HepG2 (cell line): ENCODE measurements around the gene PRDX5. TPM values are rescaled to one million over a fixed set of nuclear protein-coding genes. Genes with fewer than 3 reads are reported as not detected.

Experiments
- CAMTA2 ChIP-seq: sonication (generic); formaldehyde crosslinking; IDR thresholded peaks from 2 replicates; pipeline ENCODE4 v1.4.0; 2020; ENCODE audit warnings: mild to moderate bottlenecking, missing genetic modification reagents, borderline replicate concordance
- CC2D1A ChIP-seq: sonication (generic); formaldehyde crosslinking; IDR thresholded peaks from 2 replicates; pipeline ENCODE4 v1.8.1; 2023; ENCODE audit warnings: mild to moderate bottlenecking, missing genetic modification reagents
- HDAC2 ChIP-seq: sonication (generic); formaldehyde crosslinking; IDR thresholded peaks from 2 replicates; pipeline ENCODE4 v1.4.0; 2020; ENCODE audit warnings: missing genetic modification reagents
- KAT8 ChIP-seq: IDR thresholded peaks from 2 replicates; pipeline ENCODE4 v1.6.1; 2016; ENCODE audit warnings: missing genetic modification reagents, missing compliant biosample characterization
- MLXIP ChIP-seq: sonication (generic); formaldehyde crosslinking; IDR thresholded peaks from 2 replicates; pipeline ENCODE4 v1.9.0; 2021; ENCODE audit warnings: missing genetic modification reagents, borderline replicate concordance
- PAWR ChIP-seq: sonication (generic); formaldehyde crosslinking; IDR thresholded peaks from 2 replicates; pipeline ENCODE4 v1.4.0; 2020; ENCODE audit warnings: missing genetic modification reagents, mild to moderate bottlenecking, borderline replicate concordance
- RFX5 ChIP-seq: IDR thresholded peaks from 2 replicates; pipeline ENCODE4 v1.6.1; 2011; ENCODE audit warnings: low read depth, low read length, improper control_type of control experiment
- SMAD1 ChIP-seq: sonication (generic); formaldehyde crosslinking; IDR thresholded peaks from 2 replicates; pipeline ENCODE4 v1.4.0; 2020; ENCODE audit warnings: missing genetic modification reagents, low read depth, mild to moderate bottlenecking, borderline replicate concordance
- ZBTB37 ChIP-seq: sonication (generic); formaldehyde crosslinking; IDR thresholded peaks from 2 replicates; pipeline ENCODE4 v1.4.0; 2020; ENCODE audit warnings: mild to moderate bottlenecking, missing genetic modification reagents
- ZFP41 ChIP-seq: sonication (generic); formaldehyde crosslinking; IDR thresholded peaks from 2 replicates; pipeline ENCODE4 v1.4.0; 2020; ENCODE audit warnings: mild to moderate bottlenecking, missing genetic modification reagents, borderline replicate concordance
- ZHX1 ChIP-seq: sonication (generic); formaldehyde crosslinking; IDR thresholded peaks from 2 replicates; pipeline ENCODE4 v1.8.1; 2022; ENCODE audit warnings: low read depth, mild to moderate bottlenecking, missing genetic modification reagents
- ZMYM3 ChIP-seq: sonication (generic); formaldehyde crosslinking; IDR thresholded peaks from 2 replicates; pipeline ENCODE4 v1.5.1; 2020; ENCODE audit warnings: mild to moderate bottlenecking, missing genetic modification reagents
- ZNF646 ChIP-seq: sonication (generic); formaldehyde crosslinking; IDR thresholded peaks from 2 replicates; pipeline ENCODE4 v1.9.0; 2021; ENCODE audit warnings: mild to moderate bottlenecking, missing genetic modification reagents
- ZNF672 ChIP-seq: sonication (generic); formaldehyde crosslinking; IDR thresholded peaks from 2 replicates; pipeline ENCODE4 v1.8.1; 2022; ENCODE audit warnings: missing genetic modification reagents
- ZNF782 ChIP-seq: sonication (generic); formaldehyde crosslinking; IDR thresholded peaks from 2 replicates; pipeline ENCODE4 v1.4.0; 2020; ENCODE audit warnings: missing genetic modification reagents, mild to moderate bottlenecking, borderline replicate concordance
- polyA plus RNA-seq, 8 experiments: library from polyadenylated mRNA; depleted of rRNA in 3 of 8; stranded (reverse) in 7 of 8; unstranded in 1 of 8; fragments of >200 nt; fragmentation: Illumina TruSeq in 4 of 8; extraction: Trizol in 4 of 8; gene quantifications; 2 replicates each; pipeline versions ENCODE4 v1.2.1 to v1.2.3, GENCODE V29; 2011 to 2016; ENCODE audit warnings: low read depth in 4 of 8, missing spikeins in 1 of 8, mixed read lengths in 1 of 8; ENCODE audit not compliant: insufficient read depth in 1 of 8
- total RNA-seq, 5 experiments: library from RNA; depleted of rRNA; stranded (reverse); fragments of >200 nt; fragmentation: Illumina TruSeq; extraction: Trizol; gene quantifications; 2 replicates each; pipeline ENCODE4 v1.2.3, GENCODE V29; 2016; ENCODE audit warnings: low read depth in 1 of 5

Gene PRDX5
- total and polyA plus RNA-seq, 2 of the 13 experiments (the other 11 are each of a cell fraction or from before 2014, with no cell fraction given), result 215 to 311 TPM

GRCh38 chr11:64317325-64317960, 478 bp upstream of the PRDX5 start, which contains the start of gene TRMT112 (continued):
- TF ChIP-seq ZBTB37 (no peak), SMAD1 (CRISPR knock-in tag) (no peak), PAWR (CRISPR knock-in tag) (no peak), CAMTA2 (0 out of 2 replicates have a peak, but pooled peaks have one; percentile 56), ZFP41 (CRISPR knock-in tag) (no peak), RFX5 (no peak; the same call in 1 of the 2 replicates), MLXIP (CRISPR knock-in tag) (no peak), HDAC2 (CRISPR knock-in tag) (peak; percentile 51; the same call in 1 of the 2 replicates), ZHX1 (CRISPR knock-in tag) (no peak), ZMYM3 (no peak), CC2D1A (no peak), KAT8 (CRISPR knock-in tag) (peak; percentile 94), ZNF672 (CRISPR knock-in tag) (no peak), ZNF646 (CRISPR knock-in tag) (no peak), ZNF782 (CRISPR knock-in tag) (no peak)
